Psoas muscle (tissue), 8 donors: ENCODE measurements around the gene SLIT3. TPM values are rescaled to one million over a fixed set of nuclear protein-coding genes. Genes with fewer than 3 reads are reported as not detected.

Source experiments
- ATAC-seq, 4 donors: fragments of 200-7000 bp; cut with Tn5 transposase; one replicate each; pipeline ENCODE4 v1.9.1; 2020; ENCODE audit warnings: moderate library complexity in 3 of 4, mild to moderate bottlenecking in 2 of 4
- DNase-seq, 2 donors: peaks; one replicate each; pipeline ENCODE4 v3.0.0-alpha.2; 2020
- H3K27ac ChIP-seq: fragments of 200-600 bp; one replicate; pipeline ENCODE4 v1.8.0; 2022
- H3K27me3 ChIP-seq, 3 donors: fragments of 200-600 bp in 1 of 3; one replicate each; pipeline versions ENCODE4 v1.6.1 to v1.8.0; 2013 to 2022; ENCODE audit warnings: low read length in 2 of 3, mild to moderate bottlenecking in 2 of 3, moderate library complexity in 1 of 3; ENCODE audit not compliant: insufficient read depth in 3 of 3
- H3K36me3 ChIP-seq, 2 donors: fragments of 200-600 bp in 1 of 2; one replicate each; pipeline versions ENCODE4 v1.6.1 to v1.8.0; 2013 to 2022; ENCODE audit warnings: low read depth in 1 of 2, mild to moderate bottlenecking in 1 of 2, moderate library complexity in 1 of 2; ENCODE audit not compliant: insufficient read depth in 1 of 2
- H3K4me1 ChIP-seq: fragments of 200-600 bp; one replicate; pipeline ENCODE4 v1.8.0; 2022
- H3K4me3 ChIP-seq: fragments of 200-600 bp; one replicate; pipeline ENCODE4 v1.8.0; 2022; ENCODE audit warnings: mild to moderate bottlenecking
- H3K9me3 ChIP-seq: fragments of 200-600 bp; one replicate; pipeline ENCODE4 v1.8.0; 2022
- WGBS, 3 donors: extraction: QIAGEN DNeasy Blood & Tissue Kit; methylation state at CpG; one replicate each; pipeline versions ENCODE4 v1.1.6 to v1.1.7; 2013; 5-methylcytosine and 5-hydroxymethylcytosine counted together
- intact Hi-C, 2 donors: fragments of 100-400 bp; cut with DNase I; formaldehyde crosslinking; loops; one replicate each; pipeline versions ENCODE4 v1.11.0 to v1.14.2; 2022
- polyA plus RNA-seq, 3 donors: library from polyadenylated mRNA; stranded (reverse); fragments of 200-250 nt; gene quantifications; one replicate each; pipeline ENCODE4 v1.2.3, GENCODE V29; 2013
- total RNA-seq, 4 donors: library from RNA; stranded (reverse); fragmentation: NEBNext Ultra II Directional in 2 of 4; extraction: Animal tissue kit (Norgen Biotek cat#: 25700) in 2 of 4; gene quantifications; one replicate each; pipeline versions ENCODE4 v1.2.1 to v1.2.4, GENCODE V29; 2021 to 2023
- TF ChIP-seq, protein P1 (sequence below): fragments of 200-600 bp; IDR thresholded peaks from one replicate; pipeline ENCODE4 v1.8.0; 2022; ENCODE audit warnings: antibody characterized with exemption
- donor health status: healthy with polysubstance abuse.
- donor health status: DM: no; HTN: no; CAD: no; lungs with moderate emphysema.
- donor health status: Bipolar disorder and iron deficiency.
- donor health status: healthy.
- donor health status: DM: yes; HTN: yes; CAD: no.
- donor health status: DM: no; HTN: no; CAD: no.
- donor health status: DM: no; HTN: no; CAD: no.
- donor health status: DM: yes; HTN: yes; CAD: no.

SLIT3 gene
- total and polyA plus RNA-seq, 7 donors, result 0.81 to 5.9 (median 2.1) TPM

DNA sequence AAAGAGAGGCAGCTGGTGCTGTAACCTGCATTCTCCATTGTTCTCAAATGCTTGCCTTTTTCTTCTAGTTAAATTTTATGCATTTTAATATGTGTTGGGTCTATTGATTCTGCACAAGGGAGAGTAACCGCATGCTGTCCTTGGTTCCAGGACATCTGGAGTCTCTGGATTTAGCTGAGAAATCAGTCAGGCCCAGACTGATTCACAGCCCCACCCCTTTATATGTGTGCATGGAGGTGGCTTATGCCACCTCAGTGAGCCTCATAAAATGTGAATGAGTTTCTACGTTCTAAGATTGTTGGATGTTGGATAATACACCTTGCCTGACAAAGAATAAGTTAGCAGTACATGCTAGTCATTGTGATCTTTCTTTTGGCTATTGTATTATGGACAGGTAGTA lies 611.7 kb downstream of the SLIT3 start:
- no peak overlapping the region for H3K4me3 ChIP-seq
- H3K27ac ChIP-seq, result no peak overlapping the region
- TF ChIP-seq, protein P1, sequence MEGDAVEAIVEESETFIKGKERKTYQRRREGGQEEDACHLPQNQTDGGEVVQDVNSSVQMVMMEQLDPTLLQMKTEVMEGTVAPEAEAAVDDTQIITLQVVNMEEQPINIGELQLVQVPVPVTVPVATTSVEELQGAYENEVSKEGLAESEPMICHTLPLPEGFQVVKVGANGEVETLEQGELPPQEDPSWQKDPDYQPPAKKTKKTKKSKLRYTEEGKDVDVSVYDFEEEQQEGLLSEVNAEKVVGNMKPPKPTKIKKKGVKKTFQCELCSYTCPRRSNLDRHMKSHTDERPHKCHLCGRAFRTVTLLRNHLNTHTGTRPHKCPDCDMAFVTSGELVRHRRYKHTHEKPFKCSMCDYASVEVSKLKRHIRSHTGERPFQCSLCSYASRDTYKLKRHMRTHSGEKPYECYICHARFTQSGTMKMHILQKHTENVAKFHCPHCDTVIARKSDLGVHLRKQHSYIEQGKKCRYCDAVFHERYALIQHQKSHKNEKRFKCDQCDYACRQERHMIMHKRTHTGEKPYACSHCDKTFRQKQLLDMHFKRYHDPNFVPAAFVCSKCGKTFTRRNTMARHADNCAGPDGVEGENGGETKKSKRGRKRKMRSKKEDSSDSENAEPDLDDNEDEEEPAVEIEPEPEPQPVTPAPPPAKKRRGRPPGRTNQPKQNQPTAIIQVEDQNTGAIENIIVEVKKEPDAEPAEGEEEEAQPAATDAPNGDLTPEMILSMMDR, result no peak
- intact Hi-C loops, result loop anchor here in 1 of 2 donors (10.0 kb wide), 1 partner anchor 296 kb away; no protein-coding TSS in a partner anchor
- no peaks in the 10 kb centered on the region for H3K36me3 ChIP-seq
- ATAC-seq (no peak), DNase-seq (no peak)
- 70 to 83% (median 78%) methylated on average over 2 of the region's 2 CpGs for WGBS, 3 donors
- no peaks in the 10 kb centered on the region for H3K27me3 ChIP-seq
- H3K4me1 ChIP-seq, result no peaks in the 10 kb centered on the region
- H3K9me3 ChIP-seq, result no peaks in the 10 kb centered on the region

DNA sequence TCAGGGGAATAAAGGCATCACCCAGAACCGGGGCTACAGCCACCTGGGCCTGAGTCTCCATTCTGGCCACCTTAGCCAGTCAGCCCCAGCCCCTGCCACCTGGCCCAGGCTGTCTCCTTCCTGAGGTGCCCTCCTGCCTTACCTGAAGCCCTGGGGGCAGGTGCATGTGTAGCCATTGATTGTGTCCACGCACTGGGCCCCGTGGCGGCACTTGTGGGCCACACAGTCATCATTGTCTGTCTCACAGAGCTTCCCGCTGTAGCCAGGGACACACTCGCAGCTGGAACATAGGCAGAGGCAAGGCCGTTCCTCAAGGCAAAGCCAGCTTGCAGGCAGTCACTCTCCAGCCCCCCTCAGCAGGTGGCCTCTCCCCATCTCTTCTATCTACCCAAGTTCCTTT lies 614.1 kb downstream of the SLIT3 start:
- TF ChIP-seq, protein P1, result no peak
- no peak overlapping the region for H3K4me3 ChIP-seq
- H3K27me3 ChIP-seq, result no peaks in the 10 kb centered on the region
- no peak for DNase-seq
- no peaks in the 10 kb centered on the region for H3K4me1 ChIP-seq
- ATAC-seq, result no peak
- no peak overlapping the region for H3K27ac ChIP-seq
- H3K9me3 ChIP-seq, result no peaks in the 10 kb centered on the region
- WGBS, 3 donors, result 89 to 90% (median 89%) methylated on average over 7 of the region's 7 CpGs
- H3K36me3 ChIP-seq, result no peaks in the 10 kb centered on the region
- intact Hi-C loops, result loop anchor here in 1 of 2 donors (10.0 kb wide), 1 partner anchor 298 kb away; no protein-coding TSS in a partner anchor

DNA sequence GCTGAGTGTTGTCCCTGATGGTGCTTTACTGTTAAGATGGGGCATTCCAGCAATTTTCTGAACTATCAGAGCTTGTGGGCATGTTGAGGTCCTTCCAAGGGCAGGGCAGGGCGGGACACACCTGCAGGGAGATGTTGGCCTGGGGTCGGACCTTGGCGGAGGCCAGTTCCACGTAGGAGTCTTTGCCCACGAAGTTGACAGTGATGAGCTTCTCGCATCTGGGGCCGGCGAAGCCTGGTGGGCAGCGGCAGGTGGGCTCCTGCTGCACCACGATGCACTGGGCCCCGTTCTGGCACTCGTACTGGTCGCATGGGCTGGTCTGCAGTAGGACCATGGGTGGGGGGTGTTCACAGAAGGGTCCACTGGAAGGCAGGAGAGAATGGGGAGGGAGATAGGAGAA lies 615.4 kb downstream of the SLIT3 start:
- no peak for ATAC-seq
- no peaks in the 10 kb centered on the region for H3K9me3 ChIP-seq
- no peak overlapping the region for H3K4me3 ChIP-seq
- no peaks in the 10 kb centered on the region for H3K4me1 ChIP-seq
- DNase-seq, result no peak
- WGBS, 3 donors, result 93 to 97% (median 95%) methylated on average over 13 of the region's 13 CpGs
- H3K27me3 ChIP-seq, result no peaks in the 10 kb centered on the region
- TF ChIP-seq, protein P1, result no peak
- intact Hi-C loops, result loop anchor here in 1 of 2 donors (10.0 kb wide), 1 partner anchor 299 kb away; no protein-coding TSS in a partner anchor
- no peak overlapping the region for H3K27ac ChIP-seq
- no peaks in the 10 kb centered on the region for H3K36me3 ChIP-seq

DNA sequence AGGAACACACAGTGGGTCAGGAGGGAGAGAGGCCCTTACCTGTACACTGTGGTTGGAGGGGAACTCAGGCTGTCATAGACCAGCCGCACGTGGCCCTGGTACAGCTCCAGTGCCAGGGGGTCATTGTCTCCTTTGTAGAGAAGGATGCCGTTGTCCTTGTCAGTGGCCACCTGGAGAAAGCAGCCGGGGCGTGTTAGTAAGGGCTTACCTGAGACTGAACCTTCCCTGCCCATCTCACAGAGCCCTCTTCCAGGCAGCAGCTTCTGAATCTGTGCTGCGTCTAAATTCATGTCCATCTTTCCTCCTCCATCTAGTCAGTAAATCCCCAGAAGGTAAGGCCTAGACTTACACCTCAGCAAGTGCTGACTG lies 617.0 kb downstream of the SLIT3 start:
- H3K27me3 ChIP-seq, result no peaks in the 10 kb centered on the region
- intact Hi-C loops, result loop anchor here in 1 of 2 donors (10.0 kb wide), 1 partner anchor 301 kb away; no protein-coding TSS in a partner anchor
- H3K27ac ChIP-seq, result no peak overlapping the region
- no peak for ATAC-seq
- H3K4me1 ChIP-seq, result no peaks in the 10 kb centered on the region
- H3K4me3 ChIP-seq, result no peak overlapping the region
- WGBS, 3 donors, result 93 to 97% (median 94%) methylated on average over 6 of the region's 6 CpGs
- TF ChIP-seq, protein P1, result no peak
- no peaks in the 10 kb centered on the region for H3K9me3 ChIP-seq
- no peaks in the 10 kb centered on the region for H3K36me3 ChIP-seq
- no peak for DNase-seq
